DOHH2 (cell line): ENCODE measurements around the gene AIP.

Experiments
- H3F3A ChIP-seq: fragments of 200-600 bp; sonication (generic), shearing (Covaris generic); 2 replicates; pipeline ENCODE4 v1.6.0; 2016; ENCODE audit warnings: antibody characterized with exemption, mild to moderate bottlenecking; ENCODE audit not compliant: control insufficient read depth, insufficient read depth
- H3K27ac ChIP-seq: fragments of 200-600 bp; sonication (generic); 2 replicates; pipeline ENCODE4 v1.5.1; 2014; ENCODE audit warnings: low read depth, mild to moderate bottlenecking, low read length, moderate library complexity
- H3K27me3 ChIP-seq: fragments of 200-600 bp; sonication (generic); 2 replicates; pipeline ENCODE4 v1.6.1; 2014; ENCODE audit warnings: mild to moderate bottlenecking, low read length, mixed read lengths; ENCODE audit not compliant: control insufficient read depth
- H3K36me3 ChIP-seq: fragments of 200-600 bp; sonication (generic); 2 replicates; pipeline ENCODE4 v1.6.1; 2014; ENCODE audit warnings: mild to moderate bottlenecking, low read length, moderate library complexity, mixed read lengths; ENCODE audit not compliant: control insufficient read depth
- H3K4me1 ChIP-seq: fragments of 200-600 bp; sonication (generic); 2 replicates; pipeline ENCODE4 v1.6.1; 2014; ENCODE audit warnings: mild to moderate bottlenecking, low read length, mixed read lengths; ENCODE audit not compliant: control insufficient read depth
- H3K4me2 ChIP-seq: fragments of 200-600 bp; sonication (generic); 2 replicates; pipeline ENCODE4 v1.6.0; 2014; ENCODE audit warnings: mild to moderate bottlenecking, low read length, moderate library complexity
- H3K4me3 ChIP-seq: fragments of 200-600 bp; sonication (generic); 2 replicates; pipeline ENCODE4 v1.5.1; 2014; ENCODE audit warnings: mild to moderate bottlenecking, low read length, mixed read lengths
- H3K79me2 ChIP-seq: fragments of 200-600 bp; sonication (generic); 2 replicates; pipeline ENCODE4 v1.6.1; 2014; ENCODE audit warnings: mild to moderate bottlenecking, low read length, mixed read lengths; ENCODE audit not compliant: control insufficient read depth
- H3K9me2 ChIP-seq: fragments of 200-600 bp; sonication (generic); replicated peaks from 2 replicates; pipeline ENCODE4 v1.6.1; 2014; ENCODE audit warnings: mild to moderate bottlenecking, low read length, mixed read lengths; ENCODE audit not compliant: control insufficient read depth
- H3K9me3 ChIP-seq: fragments of 200-600 bp; sonication (generic); 2 replicates; pipeline ENCODE4 v1.6.1; 2014; ENCODE audit warnings: antibody characterized with exemption, low read length, mixed read lengths; ENCODE audit not compliant: control insufficient read depth, insufficient read depth
- H4K20me1 ChIP-seq: fragments of 200-600 bp; sonication (generic); 2 replicates; pipeline ENCODE4 v1.6.0; 2014; ENCODE audit warnings: low read depth, mild to moderate bottlenecking, antibody characterized with exemption, low read length, moderate library complexity; ENCODE audit not compliant: control insufficient read depth, insufficient read depth
- EZH2phosphoT487 ChIP-seq: fragments of 200-600 bp; sonication (generic); IDR thresholded peaks from 2 replicates; pipeline ENCODE4 v1.6.1; 2017; ENCODE audit warnings: borderline replicate concordance, mild to moderate bottlenecking, antibody characterized with exemption, low read length, moderate library complexity, mixed read lengths
- TF ChIP-seq, protein P1 (sequence below): fragments of 200-600 bp; sonication (generic); IDR thresholded peaks from one replicate; pipeline ENCODE4 v1.5.1; 2014; ENCODE audit warnings: antibody characterized with exemption, mild to moderate bottlenecking, low read depth, low read length; ENCODE audit not compliant: poor library complexity, severe bottlenecking

The AIP gene

DNA sequence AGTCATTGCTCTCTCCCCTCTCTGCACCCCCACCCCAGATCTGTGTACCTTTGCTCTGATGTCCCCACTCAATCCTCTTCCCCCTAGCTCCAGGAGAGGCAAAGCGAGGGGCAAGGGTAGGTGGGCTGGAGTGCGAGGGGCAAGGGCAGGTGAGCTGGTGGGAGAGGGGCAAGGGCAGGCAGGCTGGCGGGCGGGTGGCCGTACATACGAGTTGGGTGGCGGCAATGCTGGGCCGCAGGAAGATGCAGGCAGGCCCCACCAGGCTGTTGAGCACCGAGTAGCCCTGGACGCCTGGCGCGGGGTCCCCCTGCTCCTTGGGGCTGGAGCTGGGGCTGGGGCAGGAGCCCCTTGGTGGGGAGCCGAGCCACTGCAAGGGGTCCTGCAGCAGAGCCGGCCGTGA is 39.5 kb downstream of the AIP start:
- H3K4me3 ChIP-seq: no peak overlapping the region
- H3K4me2 ChIP-seq: no peak overlapping the region
- H3K27ac ChIP-seq: no peak overlapping the region
- TF ChIP-seq, protein P1, sequence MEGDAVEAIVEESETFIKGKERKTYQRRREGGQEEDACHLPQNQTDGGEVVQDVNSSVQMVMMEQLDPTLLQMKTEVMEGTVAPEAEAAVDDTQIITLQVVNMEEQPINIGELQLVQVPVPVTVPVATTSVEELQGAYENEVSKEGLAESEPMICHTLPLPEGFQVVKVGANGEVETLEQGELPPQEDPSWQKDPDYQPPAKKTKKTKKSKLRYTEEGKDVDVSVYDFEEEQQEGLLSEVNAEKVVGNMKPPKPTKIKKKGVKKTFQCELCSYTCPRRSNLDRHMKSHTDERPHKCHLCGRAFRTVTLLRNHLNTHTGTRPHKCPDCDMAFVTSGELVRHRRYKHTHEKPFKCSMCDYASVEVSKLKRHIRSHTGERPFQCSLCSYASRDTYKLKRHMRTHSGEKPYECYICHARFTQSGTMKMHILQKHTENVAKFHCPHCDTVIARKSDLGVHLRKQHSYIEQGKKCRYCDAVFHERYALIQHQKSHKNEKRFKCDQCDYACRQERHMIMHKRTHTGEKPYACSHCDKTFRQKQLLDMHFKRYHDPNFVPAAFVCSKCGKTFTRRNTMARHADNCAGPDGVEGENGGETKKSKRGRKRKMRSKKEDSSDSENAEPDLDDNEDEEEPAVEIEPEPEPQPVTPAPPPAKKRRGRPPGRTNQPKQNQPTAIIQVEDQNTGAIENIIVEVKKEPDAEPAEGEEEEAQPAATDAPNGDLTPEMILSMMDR: no peak
- TF ChIP-seq EZH2phosphoT487: no peak
- H3F3A ChIP-seq: no peaks in the 10 kb centered on the region
- no peaks in the 10 kb centered on the region for H3K9me2 ChIP-seq
- peaks cover 3% of the 10 kb centered on the region; the same call in 1 of the 2 replicates for H3K27me3 ChIP-seq
- no peaks in the 10 kb centered on the region for H4K20me1 ChIP-seq
- H3K36me3 ChIP-seq: no peaks in the 10 kb centered on the region
- no peaks in the 10 kb centered on the region for H3K9me3 ChIP-seq
- no peaks in the 10 kb centered on the region for H3K4me1 ChIP-seq
- no peaks in the 10 kb centered on the region for H3K79me2 ChIP-seq

DNA sequence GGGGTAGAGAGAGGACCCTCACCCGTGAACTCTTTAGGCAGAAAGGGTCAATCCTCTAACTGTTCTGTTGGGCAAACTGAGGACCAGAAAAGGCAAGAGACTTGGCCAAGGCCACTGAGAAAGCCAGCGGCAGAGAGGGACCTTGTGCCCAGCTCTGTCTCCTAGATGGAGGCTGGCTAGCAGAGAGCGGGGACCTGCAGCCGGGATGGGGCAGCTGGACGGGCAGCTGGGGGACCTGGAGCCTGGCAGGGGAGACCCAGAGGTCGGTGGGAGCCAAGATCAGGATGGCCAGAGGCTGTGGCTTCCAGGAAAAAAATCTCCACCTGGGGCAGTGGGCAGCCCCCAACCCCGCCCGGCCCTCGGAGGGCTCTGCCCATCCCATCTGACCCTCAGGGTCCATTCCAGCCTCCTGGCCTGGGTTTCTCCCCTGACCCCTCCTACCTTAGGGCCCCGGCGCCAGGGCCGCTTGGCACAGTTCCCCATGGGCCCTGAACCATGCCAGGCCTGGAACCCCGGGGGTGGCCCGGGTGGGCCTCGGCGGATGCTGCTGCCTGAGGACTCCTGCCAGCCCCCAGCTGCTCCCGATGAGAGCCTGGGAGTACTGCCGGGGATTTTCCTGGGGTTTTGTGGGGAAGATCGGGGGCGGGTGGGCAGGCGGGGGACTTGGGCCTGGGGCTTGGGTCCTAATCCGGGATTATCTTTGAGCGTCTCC is 40.2 kb downstream of the AIP start, which contains the start of gene CABP2:
TSS of gene CABP2 (minus strand) at position 603 of the 712 bp plus-strand sequence. CDS start at position 483, 120 bp downstream.
- Histone ChIP-seq H3K4me3 (no peak within 1 kb of the TSS), H4K20me1 (no peaks in the 10 kb centered on the region), H3K27ac (no peak within 1 kb of the TSS), H3F3A (no peaks in the 10 kb centered on the region), H3K9me2 (no peaks in the 10 kb centered on the region), H3K36me3 (no peaks in the 10 kb centered on the region), H3K9me3 (no peaks in the 10 kb centered on the region), H3K4me2 (no peak within 1 kb of the TSS), H3K79me2 (no peaks in the 10 kb centered on the region), H3K27me3 (peaks cover 3% of the 10 kb centered on the region; the same call in 1 of the 2 replicates), H3K4me1 (no peaks in the 10 kb centered on the region)
- TF ChIP-seq EZH2phosphoT487: no peak
- TF ChIP-seq, protein P1: no peak

DNA sequence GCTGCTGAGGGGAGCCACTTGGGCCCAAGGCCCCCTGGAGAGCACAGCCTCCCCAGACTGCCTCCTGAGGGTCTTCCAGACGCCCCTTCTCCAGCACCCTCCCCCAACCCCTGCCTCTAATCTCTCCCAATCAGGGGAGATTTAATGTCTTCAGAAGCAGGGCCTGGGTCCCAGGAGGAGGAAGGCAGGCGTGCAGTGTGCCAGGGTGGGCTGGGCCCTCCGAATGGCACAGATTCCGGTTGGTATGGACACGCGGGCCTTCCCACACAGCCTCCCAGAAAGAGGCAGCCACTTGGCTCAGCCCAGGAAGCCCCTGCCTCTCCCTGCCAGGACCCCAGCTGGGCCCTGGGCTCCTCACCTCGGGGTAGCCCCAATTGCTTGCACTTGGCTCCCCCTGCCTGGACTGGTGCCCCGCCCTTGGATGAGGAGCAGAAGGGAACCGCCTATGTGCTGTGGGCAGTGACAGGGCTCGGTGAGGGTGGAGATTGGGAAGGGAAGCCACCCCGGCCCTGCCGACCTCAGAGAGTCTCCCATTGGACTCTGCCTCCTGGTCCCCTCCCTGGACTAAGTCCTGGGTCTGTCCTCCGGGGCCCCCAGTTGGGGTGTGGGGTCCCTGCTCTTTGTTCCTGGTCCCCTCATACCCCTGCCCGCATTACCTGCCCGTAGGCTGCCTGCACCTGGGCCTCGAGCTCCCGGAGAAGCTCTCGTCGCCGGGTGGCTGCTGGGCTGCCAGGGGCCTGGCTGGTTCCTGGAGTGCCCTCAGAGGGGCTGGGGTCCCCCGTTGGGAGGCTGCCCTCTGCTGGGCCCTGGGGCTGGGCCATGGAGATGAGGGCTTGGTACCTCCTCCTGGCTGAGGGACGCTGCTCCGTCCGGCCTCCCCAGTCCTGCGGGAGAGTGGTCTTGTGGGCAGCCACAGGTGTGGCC is 41.0 kb downstream of the AIP start:
- no peaks in the 10 kb centered on the region for H3K9me3 ChIP-seq
- peaks cover 5% of the 10 kb centered on the region for H3K27me3 ChIP-seq
- H3K36me3 ChIP-seq: no peaks in the 10 kb centered on the region
- H3F3A ChIP-seq: no peaks in the 10 kb centered on the region
- H4K20me1 ChIP-seq: no peaks in the 10 kb centered on the region
- no peaks in the 10 kb centered on the region for H3K79me2 ChIP-seq
- H3K4me3 ChIP-seq: no peak overlapping the region
- no peaks in the 10 kb centered on the region for H3K9me2 ChIP-seq
- no peak for TF ChIP-seq EZH2phosphoT487
- TF ChIP-seq, protein P1: no peak
- H3K4me1 ChIP-seq: no peaks in the 10 kb centered on the region
- no peak overlapping the region for H3K4me2 ChIP-seq
- no peak overlapping the region for H3K27ac ChIP-seq
